SK-N-SH treated with all-trans-retinoic acid at 6 μM for 48 hours (cell line): ENCODE data around the gene COX6A2.

Experiments
- ATAC-seq: fragments of 200-7000 bp; cut with Tn5 transposase; 3 replicates; pipeline ENCODE4 v1.9.1; 2020; ENCODE audit warnings: mild to moderate bottlenecking, moderate library complexity
- ARNTL ChIP-seq: fragments of 450-650 bp; formaldehyde crosslinking; IDR thresholded peaks from 2 replicates; pipeline ENCODE4 v1.5.0; 2020; ENCODE audit warnings: low read depth, mild to moderate bottlenecking, moderate library complexity, borderline replicate concordance
- CREB5 ChIP-seq: fragments of 250-450 bp; sonication (Bioruptor Pico); IDR thresholded peaks from 2 replicates; pipeline ENCODE4 v1.5.1; 2020; ENCODE audit warnings: low read depth, mild to moderate bottlenecking, moderate library complexity
- CSDC2 ChIP-seq: fragments of 250-450 bp; sonication (Bioruptor Pico); IDR thresholded peaks from 2 replicates; pipeline ENCODE4 v1.5.0; 2020; ENCODE audit warnings: mild to moderate bottlenecking, moderate library complexity
- ESRRG ChIP-seq: fragments of 250-450 bp; sonication (Bioruptor Pico); IDR thresholded peaks from 2 replicates; pipeline ENCODE4 v1.6.1; 2021; ENCODE audit warnings: mild to moderate bottlenecking
- GLIS3 ChIP-seq: fragments of 250-450 bp; sonication (Bioruptor Pico); IDR thresholded peaks from 2 replicates; pipeline ENCODE4 v1.5.0; 2020; ENCODE audit warnings: mild to moderate bottlenecking, moderate library complexity
- ISL1 ChIP-seq: fragments of 250-450 bp; sonication (Bioruptor Pico); IDR thresholded peaks from 2 replicates; pipeline ENCODE4 v2.1.2; 2022; ENCODE audit warnings: mild to moderate bottlenecking, moderate library complexity
- OSR1 ChIP-seq: fragments of 250-450 bp; sonication (Bioruptor Pico); IDR thresholded peaks from 2 replicates; pipeline ENCODE4 v1.8.0; 2022; ENCODE audit warnings: moderate library complexity, mild to moderate bottlenecking, inconsistent platforms
- PPARA ChIP-seq: fragments of 250-450 bp; sonication (Bioruptor Pico); IDR thresholded peaks from 2 replicates; pipeline ENCODE4 v1.5.0; 2020; ENCODE audit warnings: mild to moderate bottlenecking, borderline replicate concordance
- SNAI2 ChIP-seq: fragments of 250-450 bp; sonication (Bioruptor Pico); IDR thresholded peaks from 2 replicates; pipeline ENCODE4 v1.5.0; 2020; ENCODE audit warnings: mild to moderate bottlenecking, moderate library complexity
- TCF4 ChIP-seq: fragments of 250-450 bp; sonication (Bioruptor Pico); IDR thresholded peaks from 2 replicates; pipeline ENCODE4 v1.8.0; 2021; ENCODE audit warnings: mild to moderate bottlenecking, moderate library complexity, borderline replicate concordance
- TOX ChIP-seq: fragments of 250-450 bp; sonication (Bioruptor Pico); IDR thresholded peaks from 2 replicates; pipeline ENCODE4 v1.8.0; 2021; ENCODE audit warnings: mild to moderate bottlenecking, moderate library complexity, borderline replicate concordance
- TSHZ2 ChIP-seq: fragments of 250-450 bp; sonication (Bioruptor Pico); IDR thresholded peaks from 2 replicates; pipeline ENCODE4 v1.5.0; 2020; ENCODE audit warnings: mild to moderate bottlenecking, moderate library complexity
- ZC3H10 ChIP-seq: fragments of 250-450 bp; sonication (Bioruptor Pico); IDR thresholded peaks from 2 replicates; pipeline ENCODE4 v1.5.1; 2021; ENCODE audit warnings: mild to moderate bottlenecking, moderate library complexity
- ZFP3 ChIP-seq: fragments of 250-450 bp; sonication (Bioruptor Pico); IDR thresholded peaks from 2 replicates; pipeline ENCODE4 v1.5.0; 2020; ENCODE audit warnings: mild to moderate bottlenecking, moderate library complexity
- ZFP30 ChIP-seq: fragments of 450-650 bp; formaldehyde crosslinking; IDR thresholded peaks from 2 replicates; pipeline ENCODE4 v1.5.0; 2022; ENCODE audit warnings: mild to moderate bottlenecking, moderate library complexity
- ZNF70 ChIP-seq: fragments of 450-650 bp; formaldehyde crosslinking; IDR thresholded peaks from 2 replicates; pipeline ENCODE4 v1.5.0; 2020; ENCODE audit warnings: mild to moderate bottlenecking, moderate library complexity
- TF ChIP-seq, protein P1 (sequence below): fragments of 250-450 bp; sonication (Bioruptor Pico); IDR thresholded peaks from 2 replicates; pipeline ENCODE4 v1.5.1; 2021; ENCODE audit warnings: mild to moderate bottlenecking, moderate library complexity
- TF ChIP-seq, protein P2 (sequence below): fragments of 250-450 bp; sonication (Bioruptor Pico); IDR thresholded peaks from 2 replicates; pipeline ENCODE4 v1.8.0; 2021; ENCODE audit warnings: low read depth, mild to moderate bottlenecking, moderate library complexity, borderline replicate concordance
- TF ChIP-seq, protein P3 (sequence below): fragments of 250-450 bp; sonication (Bioruptor Pico); IDR thresholded peaks from 2 replicates; pipeline ENCODE4 v1.8.0; 2020; ENCODE audit warnings: mild to moderate bottlenecking, moderate library complexity, borderline replicate concordance

The COX6A2 gene

DNA sequence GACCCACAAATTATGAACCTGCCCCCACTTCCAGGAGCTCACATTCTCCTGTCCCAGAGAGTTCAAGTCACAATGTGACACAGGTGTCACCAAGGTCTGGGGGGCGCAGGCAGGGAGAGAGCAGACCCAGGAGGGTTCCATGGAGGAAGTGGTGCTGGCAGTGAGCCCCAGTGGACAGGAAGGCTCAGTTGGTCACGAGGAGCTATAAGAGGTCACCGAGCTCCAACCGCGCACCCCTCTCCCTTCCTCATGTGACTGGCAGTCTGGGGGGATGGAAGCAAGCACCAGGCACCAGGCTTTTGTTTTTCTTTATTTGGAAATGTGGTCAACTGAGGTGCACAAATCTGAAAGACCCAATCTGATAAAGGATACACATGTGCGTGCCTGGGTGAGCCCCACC, 32.5 kb downstream of the COX6A2 start:
- no peak for ATAC-seq
- TF ChIP-seq ZC3H10 (CRISPR knock-in tag), result no peak
- no peak for TF ChIP-seq PPARA
- no peak for TF ChIP-seq ZFP3 (CRISPR knock-in tag)
- no peak for TF ChIP-seq ZFP30 (CRISPR knock-in tag)
- TF ChIP-seq SNAI2 (CRISPR knock-in tag), result no peak
- TF ChIP-seq, protein P1, sequence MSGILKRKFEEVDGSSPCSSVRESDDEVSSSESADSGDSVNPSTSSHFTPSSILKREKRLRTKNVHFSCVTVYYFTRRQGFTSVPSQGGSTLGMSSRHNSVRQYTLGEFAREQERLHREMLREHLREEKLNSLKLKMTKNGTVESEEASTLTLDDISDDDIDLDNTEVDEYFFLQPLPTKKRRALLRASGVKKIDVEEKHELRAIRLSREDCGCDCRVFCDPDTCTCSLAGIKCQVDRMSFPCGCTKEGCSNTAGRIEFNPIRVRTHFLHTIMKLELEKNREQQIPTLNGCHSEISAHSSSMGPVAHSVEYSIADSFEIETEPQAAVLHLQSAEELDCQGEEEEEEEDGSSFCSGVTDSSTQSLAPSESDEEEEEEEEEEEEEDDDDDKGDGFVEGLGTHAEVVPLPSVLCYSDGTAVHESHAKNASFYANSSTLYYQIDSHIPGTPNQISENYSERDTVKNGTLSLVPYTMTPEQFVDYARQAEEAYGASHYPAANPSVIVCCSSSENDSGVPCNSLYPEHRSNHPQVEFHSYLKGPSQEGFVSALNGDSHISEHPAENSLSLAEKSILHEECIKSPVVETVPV (CRISPR knock-in tag), result no peak
- TF ChIP-seq ISL1 (CRISPR knock-in tag), result no peak
- TF ChIP-seq TCF4 (CRISPR knock-in tag), result no peak
- no peak for TF ChIP-seq TOX (CRISPR knock-in tag)
- no peak for TF ChIP-seq ZNF70
- TF ChIP-seq, protein P2, sequence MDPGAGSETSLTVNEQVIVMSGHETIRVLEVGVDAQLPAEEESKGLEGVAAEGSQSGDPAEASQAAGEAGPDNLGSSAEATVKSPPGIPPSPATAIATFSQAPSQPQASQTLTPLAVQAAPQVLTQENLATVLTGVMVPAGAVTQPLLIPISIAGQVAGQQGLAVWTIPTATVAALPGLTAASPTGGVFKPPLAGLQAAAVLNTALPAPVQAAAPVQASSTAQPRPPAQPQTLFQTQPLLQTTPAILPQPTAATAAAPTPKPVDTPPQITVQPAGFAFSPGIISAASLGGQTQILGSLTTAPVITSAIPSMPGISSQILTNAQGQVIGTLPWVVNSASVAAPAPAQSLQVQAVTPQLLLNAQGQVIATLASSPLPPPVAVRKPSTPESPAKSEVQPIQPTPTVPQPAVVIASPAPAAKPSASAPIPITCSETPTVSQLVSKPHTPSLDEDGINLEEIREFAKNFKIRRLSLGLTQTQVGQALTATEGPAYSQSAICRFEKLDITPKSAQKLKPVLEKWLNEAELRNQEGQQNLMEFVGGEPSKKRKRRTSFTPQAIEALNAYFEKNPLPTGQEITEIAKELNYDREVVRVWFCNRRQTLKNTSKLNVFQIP (CRISPR knock-in tag), result no peak
- TF ChIP-seq, all 23 proteins: peak for 0

GRCh38 chr16:31393056-31393455, 35.1 kb downstream of the COX6A2 start, which contains the start of gene ITGAD:
ITGAD (plus strand) TSS chr16:31393335; CDS start chr16:31393361, 26 bp downstream.
- no peak for ATAC-seq
- no peak for TF ChIP-seq SNAI2 (CRISPR knock-in tag)
- no peak for TF ChIP-seq TCF4 (CRISPR knock-in tag)
- TF ChIP-seq CSDC2 (CRISPR knock-in tag), result no peak
- TF ChIP-seq ZC3H10 (CRISPR knock-in tag), result no peak
- no peak for TF ChIP-seq OSR1
- TF ChIP-seq CREB5 (CRISPR knock-in tag), result no peak
- TF ChIP-seq ZNF70, result no peak
- no peak for TF ChIP-seq ISL1 (CRISPR knock-in tag)
- no peak for TF ChIP-seq PPARA
- TF ChIP-seq, protein P2 (CRISPR knock-in tag), result no peak
- TF ChIP-seq TSHZ2 (CRISPR knock-in tag), result no peak
- no peak for TF ChIP-seq ARNTL
- TF ChIP-seq GLIS3 (CRISPR knock-in tag), result no peak
- no peak for TF ChIP-seq TOX (CRISPR knock-in tag)

- ATAC-seq, result no peak
- TF ChIP-seq ESRRG (CRISPR knock-in tag), result no peak
- no peak for TF ChIP-seq ISL1 (CRISPR knock-in tag)
- TF ChIP-seq SNAI2 (CRISPR knock-in tag), result no peak
- TF ChIP-seq GLIS3 (CRISPR knock-in tag), result no peak
- no peak for TF ChIP-seq ARNTL
These were observed 37.6 kb downstream of the COX6A2 start for GRCh38 chr16:31390504-31391041.

- no peak for ATAC-seq
- TF ChIP-seq, protein P1 (CRISPR knock-in tag), result no peak
- no peak for TF ChIP-seq TCF4 (CRISPR knock-in tag)
- TF ChIP-seq CSDC2 (CRISPR knock-in tag), result no peak
- TF ChIP-seq OSR1, result no peak
- TF ChIP-seq, protein P2 (CRISPR knock-in tag), result no peak
- TF ChIP-seq, protein P3, sequence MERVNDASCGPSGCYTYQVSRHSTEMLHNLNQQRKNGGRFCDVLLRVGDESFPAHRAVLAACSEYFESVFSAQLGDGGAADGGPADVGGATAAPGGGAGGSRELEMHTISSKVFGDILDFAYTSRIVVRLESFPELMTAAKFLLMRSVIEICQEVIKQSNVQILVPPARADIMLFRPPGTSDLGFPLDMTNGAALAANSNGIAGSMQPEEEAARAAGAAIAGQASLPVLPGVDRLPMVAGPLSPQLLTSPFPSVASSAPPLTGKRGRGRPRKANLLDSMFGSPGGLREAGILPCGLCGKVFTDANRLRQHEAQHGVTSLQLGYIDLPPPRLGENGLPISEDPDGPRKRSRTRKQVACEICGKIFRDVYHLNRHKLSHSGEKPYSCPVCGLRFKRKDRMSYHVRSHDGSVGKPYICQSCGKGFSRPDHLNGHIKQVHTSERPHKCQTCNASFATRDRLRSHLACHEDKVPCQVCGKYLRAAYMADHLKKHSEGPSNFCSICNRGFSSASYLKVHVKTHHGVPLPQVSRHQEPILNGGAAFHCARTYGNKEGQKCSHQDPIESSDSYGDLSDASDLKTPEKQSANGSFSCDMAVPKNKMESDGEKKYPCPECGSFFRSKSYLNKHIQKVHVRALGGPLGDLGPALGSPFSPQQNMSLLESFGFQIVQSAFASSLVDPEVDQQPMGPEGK, result no peak
These were observed 39.6 kb downstream of the COX6A2 start for GRCh38 chr16:31388535-31388934.
